CD4-positive, alpha-beta T cell (primary cell): Measurements from ENCODE around the gene PPP1R13B. TPM values are rescaled to one million over a fixed set of nuclear protein-coding genes. Genes with fewer than 3 reads are reported as not detected.

ENCODE experiments used
- ATAC-seq: fragments of 200-7000 bp; cut with Tn5 transposase; one replicate; pipeline ENCODE4 v1.10.0; 2022; ENCODE audit warnings: mild to moderate bottlenecking; ENCODE audit not compliant: poor library complexity
- CTCF ChIA-PET: fragments of 350-600 bp; sonication (Branson Sonifier 250); formaldehyde crosslinking; loops from one replicate; lab custom pipeline; 2021; ENCODE audit warnings: antibody characterized with exemption, inconsistent platforms; lab: Charles Lee
- POLR2A ChIA-PET: fragments of 350-600 bp; sonication (Branson Sonifier 250); formaldehyde crosslinking; loops from one replicate; lab custom pipeline; 2021; ENCODE audit warnings: antibody characterized with exemption, inconsistent platforms; lab: Charles Lee
- DNase-seq, 14 experiments: peaks; one replicate each; pipeline ENCODE4 v3.0.0-alpha.2; 2013 to 2020; ENCODE audit warnings: mixed read lengths in 2 of 14
- H3K27ac ChIP-seq, 2 donors: one replicate each; pipeline versions ENCODE4 v1.5.1 to v1.7.0; 2013; ENCODE audit warnings: low read length in 2 of 2, low read depth in 1 of 2, mild to moderate bottlenecking in 1 of 2
- H3K27me3 ChIP-seq, 2 experiments: 1 replicate in 1 of 2; 2 replicates in 1 of 2; pipeline versions ENCODE4 v1.6.1 to v1.7.0; 2013; ENCODE audit warnings: low read length in 2 of 2, control low read depth in 1 of 2, mild to moderate bottlenecking in 1 of 2, moderate library complexity in 1 of 2; ENCODE audit not compliant: insufficient read depth in 2 of 2, control insufficient read depth in 1 of 2
- H3K36me3 ChIP-seq: one replicate; pipeline ENCODE4 v1.6.1; 2013; ENCODE audit warnings: low read length, control low read depth; ENCODE audit not compliant: insufficient read depth
- H3K4me1 ChIP-seq: one replicate; pipeline ENCODE4 v1.6.1; 2013; ENCODE audit warnings: low read length, control low read depth; ENCODE audit not compliant: insufficient read depth
- H3K4me3 ChIP-seq: one replicate; pipeline ENCODE4 v1.5.1; 2013; ENCODE audit warnings: mild to moderate bottlenecking, low read length, moderate library complexity
- H3K9me3 ChIP-seq, 2 experiments: 1 replicate in 1 of 2; 2 replicates in 1 of 2; pipeline versions ENCODE4 v1.6.1 to v1.7.0; 2013; ENCODE audit warnings: low read length in 2 of 2, mild to moderate bottlenecking in 2 of 2, control low read depth in 1 of 2, moderate library complexity in 1 of 2; ENCODE audit not compliant: control insufficient read depth in 1 of 2, insufficient read depth in 1 of 2
- H3K27ac Mint-ChIP-seq: one replicate; pipeline ENCODE4 v1.8.0; 2020; ENCODE audit warnings: mixed read lengths
- H3K27me3 Mint-ChIP-seq: one replicate; pipeline ENCODE4 v1.8.0; 2021; ENCODE audit warnings: mixed read lengths
- H3K36me3 Mint-ChIP-seq: one replicate; pipeline ENCODE4 v1.8.0; 2021; ENCODE audit warnings: low read depth, mixed read lengths
- H3K4me1 Mint-ChIP-seq: one replicate; pipeline ENCODE4 v1.8.0; 2021; ENCODE audit warnings: low read depth, mixed read lengths
- H3K4me3 Mint-ChIP-seq: one replicate; pipeline ENCODE4 v1.8.0; 2020; ENCODE audit warnings: mild to moderate bottlenecking, mixed read lengths
- H3K9me3 Mint-ChIP-seq: one replicate; pipeline ENCODE4 v1.8.0; 2020; ENCODE audit warnings: mixed read lengths
- CTCF ChIP-seq: fragments of 200-600 bp; IDR thresholded peaks from one replicate; pipeline ENCODE4 v1.8.0; 2022; ENCODE audit warnings: antibody characterized with exemption, mild to moderate bottlenecking
- intact Hi-C, 2 experiments: fragments of 100-400 bp; cut with DNase I in 1 of 2; cut with micrococcal nuclease in 1 of 2; formaldehyde crosslinking; loops; one replicate each; pipeline versions ENCODE4 v1.15.1 to v1.9.0; 2023 to 2025; cut with DNase I, micrococcal nuclease
- total RNA-seq, 174 experiments: library from RNA in 2 of 174; stranded (reverse) in 2 of 174; gene quantifications; one replicate each; pipeline ENCODE4 v1.2.3 and lab custom pipeline; 2021 to 2026

Gene PPP1R13B
- total RNA-seq, 2 experiments from 2014 or later = 14.3 to 14.4 TPM

GRCh38 chr14:103840014-103840413 is 7.4 kb downstream of the PPP1R13B start:
- intact Hi-C loops = no loop called here
- H3K4me3 Mint-ChIP-seq = no peak overlapping the region
- H3K36me3 ChIP-seq = no peaks in the 10 kb centered on the region
- no peak overlapping the region for H3K4me3 ChIP-seq
- H3K36me3 Mint-ChIP-seq = no peaks in the 10 kb centered on the region
- no peaks in the 10 kb centered on the region for H3K9me3 ChIP-seq
- no peak overlapping the region for H3K27ac Mint-ChIP-seq
- POLR2A ChIA-PET = no interaction called here
- CTCF ChIA-PET = no interaction called here
- H3K4me1 Mint-ChIP-seq = peaks cover 6% of the 10 kb centered on the region
- H3K27me3 Mint-ChIP-seq = no peaks in the 10 kb centered on the region
- no peaks in the 10 kb centered on the region for H3K27me3 ChIP-seq
- H3K27ac ChIP-seq = no peak overlapping the region
- H3K9me3 Mint-ChIP-seq = no peaks in the 10 kb centered on the region
- no peak for TF ChIP-seq CTCF
- DNase-seq (no peak), ATAC-seq (no peak)
- H3K4me1 ChIP-seq = no peaks in the 10 kb centered on the region

GRCh38 chr14:103839579-103839978 is 7.8 kb downstream of the PPP1R13B start:
- intact Hi-C loops = no loop called here
- H3K27ac Mint-ChIP-seq = no peak overlapping the region

GRCh38 chr14:103838117-103838516 is 9.3 kb downstream of the PPP1R13B start:
- ChIA-PET POLR2A (no interaction called here), CTCF (no interaction called here)
- Histone ChIP-seq H3K27me3 (no peaks in the 10 kb centered on the region), H3K27ac (no peak overlapping the region), H3K4me1 (no peaks in the 10 kb centered on the region), H3K36me3 (no peaks in the 10 kb centered on the region), H3K9me3 (no peaks in the 10 kb centered on the region), H3K4me3 (no peak overlapping the region)
- no peak for DNase-seq
- no peaks in the 10 kb centered on the region for H3K27me3 Mint-ChIP-seq
- no peaks in the 10 kb centered on the region for H3K9me3 Mint-ChIP-seq
- intact Hi-C loops = no loop called here
- peaks cover 5% of the 10 kb centered on the region for H3K4me1 Mint-ChIP-seq
- H3K27ac Mint-ChIP-seq = no peak overlapping the region
- no peak overlapping the region for H3K4me3 Mint-ChIP-seq
- no peak for ATAC-seq
- H3K36me3 Mint-ChIP-seq = no peaks in the 10 kb centered on the region
- no peak for TF ChIP-seq CTCF

More at GRCh38 chr14:103839579-103839978, 7.8 kb downstream of the PPP1R13B start:
- DNase-seq (no peak), ATAC-seq (no peak)
- Mint-ChIP-seq H3K4me1 (peaks cover 5% of the 10 kb centered on the region), H3K9me3 (no peaks in the 10 kb centered on the region), H3K4me3 (no peak overlapping the region), H3K27me3 (no peaks in the 10 kb centered on the region), H3K36me3 (no peaks in the 10 kb centered on the region)
- POLR2A ChIA-PET = no interaction called here
- H3K4me1 ChIP-seq = no peaks in the 10 kb centered on the region
- no peaks in the 10 kb centered on the region for H3K36me3 ChIP-seq
- no peaks in the 10 kb centered on the region for H3K27me3 ChIP-seq
- no peak for TF ChIP-seq CTCF
- no peak overlapping the region for H3K27ac ChIP-seq
- H3K4me3 ChIP-seq = no peak overlapping the region
- no peaks in the 10 kb centered on the region for H3K9me3 ChIP-seq
- CTCF ChIA-PET = no interaction called here
